A172 (cell line): ENCODE measurements around the gene FAAP20. TPM values are rescaled to one million over a fixed set of nuclear protein-coding genes. Genes with fewer than 3 reads are reported as not detected.

ENCODE experiments used
- DNase-seq: peaks from one replicate; pipeline ENCODE4 v3.0.0-alpha.2; 2015; ENCODE audit warnings: low spot score
- total RNA-seq: library from RNA; depleted of rRNA; stranded (reverse); fragments of >200 nt; shearing (Covaris generic); gene quantifications from 2 replicates; pipeline ENCODE4 v1.2.3, GENCODE V29; 2014

FAAP20 gene
- total RNA-seq, 1 experiment from 2014 or later, result 18.6 TPM

DNA sequence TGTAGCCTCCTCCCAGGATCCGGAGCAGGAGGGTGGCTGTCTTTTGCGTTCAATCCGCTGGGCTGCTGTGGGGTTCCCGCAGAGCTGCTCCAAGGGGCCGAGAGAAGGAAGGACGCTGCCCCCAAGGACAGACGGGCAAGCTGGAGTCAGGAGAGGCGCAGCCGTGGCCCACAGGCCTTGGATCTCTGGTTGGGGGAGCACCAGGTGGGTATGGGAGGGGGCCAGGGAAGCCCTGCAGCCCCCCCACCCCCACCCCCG, 17.6 kb upstream of the FAAP20 start:
- DNase-seq, result no peak

DNA sequence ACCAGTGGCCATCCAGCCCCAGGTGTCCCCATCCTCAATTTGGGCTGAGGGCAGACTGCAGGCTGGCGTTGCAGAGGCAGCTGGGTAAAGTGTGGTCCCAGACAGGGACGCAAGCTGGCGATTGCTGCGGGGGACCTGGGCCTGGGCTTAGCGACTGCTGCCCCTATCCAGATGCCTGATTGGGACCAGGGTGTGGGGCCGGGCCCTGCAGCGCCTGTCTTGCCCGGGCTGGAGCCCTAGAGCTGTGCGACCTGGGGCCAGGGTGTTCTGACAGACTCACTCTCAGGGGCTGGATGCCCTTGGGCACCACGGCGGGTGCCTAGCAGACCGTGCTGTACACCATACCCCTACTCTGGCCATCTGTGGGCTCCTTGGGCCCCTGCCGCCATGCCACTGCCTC, 16.2 kb upstream of the FAAP20 start:
- no peak for DNase-seq

DNA sequence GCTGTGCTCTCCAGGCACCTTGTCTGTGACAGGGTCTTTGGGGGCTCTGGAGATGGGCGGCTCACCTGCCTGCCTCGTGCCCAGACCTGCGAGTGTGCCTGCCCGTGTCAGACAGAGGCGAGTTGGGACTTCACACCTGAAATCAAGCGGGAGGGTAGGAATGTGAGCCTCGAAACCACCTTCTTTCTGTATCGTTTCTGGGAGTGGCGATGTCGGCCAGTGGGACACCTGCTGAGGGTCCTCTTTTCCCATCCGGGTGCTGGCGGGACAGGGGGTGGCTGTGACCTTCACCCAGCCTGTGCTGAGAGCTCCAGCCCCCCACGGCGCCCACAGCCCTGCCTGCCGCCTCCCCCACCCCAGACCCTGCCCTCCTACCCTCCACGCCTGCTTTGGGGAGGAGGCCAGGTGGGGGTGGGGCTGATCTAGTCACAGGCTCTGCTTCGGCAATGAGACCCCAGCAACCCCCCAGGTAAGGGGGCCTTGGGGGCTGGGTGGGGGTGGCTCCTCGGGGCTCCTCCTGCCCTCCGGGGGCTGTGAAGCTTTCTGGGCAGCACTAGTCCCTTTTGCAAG, 15.6 kb upstream of the FAAP20 start:
- no peak for DNase-seq

DNA sequence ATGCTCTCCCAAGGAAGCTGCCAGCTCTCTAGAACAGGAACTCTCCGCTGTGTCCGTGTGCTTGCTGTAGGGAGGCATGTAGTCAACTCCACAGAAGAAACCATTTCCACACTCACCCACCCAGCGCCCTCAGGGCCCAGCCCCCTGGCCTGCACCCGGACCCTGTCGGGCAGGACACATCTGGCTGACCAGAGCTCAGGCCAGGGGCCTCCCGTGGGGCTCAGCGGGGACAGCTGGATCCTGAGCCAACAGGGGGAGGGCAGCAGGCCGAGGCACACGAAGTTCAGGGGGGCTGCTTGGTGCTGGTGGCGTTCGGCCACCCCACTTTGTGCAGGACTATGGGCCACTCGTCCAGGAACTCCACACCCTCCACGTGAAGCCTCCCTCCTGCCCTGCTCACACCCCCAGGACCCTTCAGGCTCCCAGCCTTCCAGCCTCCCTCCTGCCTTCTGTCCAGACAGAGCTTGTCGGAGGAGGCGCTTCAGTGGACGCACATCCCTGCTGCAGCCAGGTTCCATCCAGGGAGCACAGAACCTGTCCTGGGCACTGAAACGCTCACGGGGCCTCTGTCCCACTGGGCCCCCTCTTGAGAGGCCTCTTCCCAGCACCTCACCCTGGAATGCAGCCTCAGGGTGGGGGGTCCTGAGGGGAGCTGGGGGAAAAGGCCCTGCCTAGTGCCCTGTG, 15.0 kb upstream of the FAAP20 start:
- DNase-seq, result no peak

DNA sequence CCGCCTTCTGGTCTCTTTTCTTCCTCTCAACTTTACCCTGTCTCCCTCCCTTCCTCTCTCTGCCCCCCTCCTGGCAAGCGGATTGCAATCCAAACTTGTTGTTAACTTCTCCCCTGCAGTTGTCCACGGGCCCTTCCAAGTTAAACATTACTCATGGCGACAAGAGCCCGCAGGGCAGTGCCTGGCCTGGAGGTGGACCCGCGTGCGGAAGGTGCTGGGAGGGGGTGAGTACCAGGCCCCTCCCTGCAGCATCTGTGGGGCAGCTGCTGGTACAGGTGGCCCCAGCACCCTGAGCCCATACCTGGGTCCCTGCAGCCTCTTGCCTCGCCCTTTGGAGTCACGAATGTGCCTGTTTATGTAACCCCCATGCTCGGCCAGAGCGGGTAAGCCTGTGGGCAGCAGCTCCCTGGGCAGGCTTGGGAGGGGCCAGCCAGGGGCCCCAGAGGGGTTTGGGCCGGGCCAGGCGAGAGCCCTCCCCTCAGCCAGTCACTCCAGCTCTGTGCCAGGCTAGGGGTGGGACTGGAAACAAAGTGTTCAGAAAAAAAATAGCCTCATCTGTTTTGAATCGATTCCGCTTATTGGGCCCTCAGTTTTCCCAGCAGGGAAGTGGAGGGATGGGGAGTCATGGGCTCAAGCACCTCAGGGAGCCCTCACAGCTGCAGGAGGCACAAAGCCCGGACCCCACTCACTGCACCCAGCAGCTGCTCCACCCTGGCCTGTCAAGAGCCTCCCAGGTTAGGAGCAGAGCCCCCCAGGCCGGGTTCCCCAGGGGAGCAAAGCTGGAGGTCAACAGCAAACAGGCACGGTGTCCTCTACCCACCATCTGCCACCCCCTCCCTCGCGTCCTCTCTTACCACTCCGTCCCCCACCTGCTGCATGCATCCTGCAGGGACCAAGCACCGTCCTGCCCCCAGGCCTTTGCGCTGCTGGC, 14.0 kb upstream of the FAAP20 start:
- peak; percentile 65 for DNase-seq

DNA sequence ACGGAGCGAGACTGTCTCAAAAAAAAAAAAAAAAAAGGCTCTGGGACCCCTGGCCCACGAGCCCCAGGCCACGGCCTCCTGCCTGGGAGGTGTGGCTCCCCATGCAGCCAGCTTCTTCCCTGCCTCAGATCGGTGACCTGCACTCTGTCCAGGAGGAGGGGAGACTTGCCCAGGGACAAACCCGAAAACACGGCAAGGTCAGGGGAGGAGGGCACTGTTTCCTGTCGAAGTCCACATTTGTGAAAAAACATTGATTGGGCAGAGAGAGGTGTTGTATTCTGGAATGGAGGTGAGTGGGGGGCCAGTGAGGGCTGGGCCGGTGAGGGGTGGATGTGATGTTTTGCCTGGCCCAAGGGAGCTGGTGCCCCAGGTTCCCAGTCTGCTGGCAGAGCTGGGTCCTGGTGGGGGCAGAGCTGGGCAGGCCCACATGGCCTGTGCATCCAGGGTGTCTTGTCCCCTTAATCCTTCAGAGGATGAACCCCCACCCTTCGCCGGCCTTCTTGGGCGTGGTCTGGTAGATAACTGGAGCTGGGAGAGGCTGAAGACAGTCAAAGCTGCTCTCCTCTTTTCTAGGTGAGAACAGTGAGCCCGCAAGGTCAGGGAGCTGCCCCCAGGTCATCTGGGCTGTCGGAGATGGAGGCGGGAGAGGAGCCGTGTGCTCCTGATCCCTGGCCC, 12.4 kb upstream of the FAAP20 start:
- no peak for DNase-seq

DNA sequence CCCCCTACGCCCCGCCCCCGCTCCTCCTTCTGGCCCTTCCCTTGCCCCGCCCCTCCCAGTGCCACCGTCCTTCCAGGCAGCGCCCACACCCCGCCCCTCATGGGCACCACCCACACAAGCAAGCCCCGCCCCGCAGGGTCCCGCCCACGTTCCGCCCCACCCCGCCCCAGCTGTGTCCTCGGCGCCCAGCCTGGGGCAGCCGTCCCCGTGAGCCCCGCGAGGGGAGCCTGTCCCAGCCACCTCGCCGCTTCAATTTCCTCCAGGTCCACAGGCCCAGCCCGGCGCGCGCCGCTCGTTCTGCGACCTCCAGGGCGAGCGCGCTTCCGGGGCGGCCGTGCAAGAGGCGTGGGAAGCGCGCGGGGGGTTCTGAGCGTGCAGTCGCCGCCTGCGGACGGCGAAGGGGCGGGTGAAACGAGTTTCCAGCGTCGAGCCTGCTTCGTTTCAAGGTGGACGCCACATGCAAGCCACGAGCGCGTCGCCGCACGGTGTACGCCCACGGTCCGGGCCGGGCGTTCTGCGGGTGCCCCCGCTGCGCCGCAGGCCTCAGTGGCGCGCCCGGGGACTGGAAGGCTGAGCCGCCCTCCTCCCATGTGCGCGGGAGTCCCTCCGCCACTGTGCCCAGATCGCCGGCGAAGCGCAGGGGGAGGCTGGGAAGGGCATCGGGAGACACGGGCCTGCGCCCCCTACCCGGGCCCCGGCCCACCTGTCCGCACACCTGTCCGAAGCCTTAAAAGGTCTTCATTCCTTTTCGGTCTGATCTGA, 10.8 kb upstream of the FAAP20 start:
- DNase-seq, result peak; percentile 17

DNA sequence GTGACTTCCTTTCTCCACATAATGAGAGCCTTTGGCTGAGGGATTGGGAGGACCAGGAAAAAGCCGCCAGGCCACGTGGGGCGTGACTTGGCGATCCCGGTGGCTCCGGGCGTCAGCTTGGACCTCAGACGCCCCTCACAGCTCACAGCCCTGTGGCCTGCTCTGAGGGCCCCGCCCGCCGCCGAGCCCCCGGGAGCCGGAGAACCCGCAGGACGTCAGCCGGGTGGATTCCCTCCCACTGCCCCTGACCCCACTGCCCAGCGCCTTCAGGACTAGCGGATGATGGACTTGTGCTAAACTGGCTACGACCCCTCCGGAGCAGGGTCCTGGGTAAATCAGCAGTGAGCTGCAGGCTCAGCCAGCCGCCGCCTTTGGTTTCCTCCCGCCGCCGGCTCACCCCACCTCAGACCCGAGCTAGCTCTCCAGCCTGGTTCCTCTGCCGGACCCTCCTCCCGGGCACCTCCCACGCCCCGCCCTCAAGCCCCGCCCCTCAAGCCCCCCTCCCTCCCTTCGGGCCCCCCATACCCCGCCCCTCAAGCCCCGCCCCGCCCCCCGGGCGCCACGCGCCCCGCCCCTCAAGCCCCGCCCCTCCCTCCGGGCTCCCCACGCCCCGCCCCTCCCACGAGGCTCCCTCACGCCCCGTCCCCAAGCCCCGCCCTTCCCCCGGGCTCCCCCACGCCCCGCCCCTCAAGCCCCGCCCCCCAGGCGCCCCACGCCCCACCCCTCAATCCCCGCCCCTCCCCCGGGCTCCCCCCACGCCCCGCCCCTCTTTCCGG, 10.0 kb upstream of the FAAP20 start:
- no peak for DNase-seq

- no peak for DNase-seq
Measured at GRCh38 chr1:2203671-2204414, 9.3 kb upstream of the FAAP20 start.

- DNase-seq, result no peak
Measured at GRCh38 chr1:2202843-2203601, 8.4 kb upstream of the FAAP20 start.

GRCh38 chr1:2202008-2202575, 7.5 kb upstream of the FAAP20 start:
- DNase-seq, result no peak

GRCh38 chr1:2201062-2201461, 6.5 kb upstream of the FAAP20 start:
- DNase-seq, result no peak

- no peak for DNase-seq
Measured at GRCh38 chr1:2200308-2200943, 5.9 kb upstream of the FAAP20 start.

DNA sequence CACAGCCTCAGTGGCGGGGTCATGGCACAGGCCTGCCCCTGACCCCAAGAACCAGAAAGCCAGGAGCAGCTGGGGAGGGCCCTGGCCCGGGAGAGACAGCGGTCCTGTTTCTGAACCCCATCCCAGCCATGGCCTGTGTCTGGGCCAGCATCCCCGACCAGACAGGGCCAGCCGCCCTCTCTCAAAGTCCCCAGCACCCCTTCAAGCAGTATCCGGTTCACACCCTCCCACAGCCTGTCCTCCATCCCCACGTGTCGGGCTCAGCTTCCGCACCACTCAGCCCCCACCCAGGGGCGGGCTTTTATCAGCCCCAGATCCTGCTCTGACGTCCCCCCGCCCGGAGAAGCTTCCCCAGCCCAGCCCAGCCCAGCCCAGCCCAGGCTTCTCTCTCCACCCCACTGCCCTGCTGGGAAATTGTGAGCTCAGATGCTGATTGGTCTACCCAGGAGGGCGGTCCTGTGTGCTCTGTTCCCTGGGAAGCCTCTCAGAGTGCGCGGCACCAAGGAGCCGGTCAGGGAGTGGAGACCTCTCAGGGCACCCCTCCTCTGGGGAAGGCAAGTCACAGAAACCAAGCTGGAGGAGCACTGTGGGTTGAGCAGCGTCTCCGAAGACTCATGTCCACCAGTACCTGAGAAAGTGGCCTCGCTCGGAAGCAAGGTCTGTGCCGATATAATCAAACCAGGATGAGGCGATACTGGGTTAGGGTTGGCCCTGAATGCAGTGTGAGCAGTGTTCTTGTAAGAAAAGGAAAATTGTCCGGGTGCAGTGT, 4.7 kb upstream of the FAAP20 start:
- no peak for DNase-seq

GRCh38 chr1:2198571-2198970, 4.0 kb upstream of the FAAP20 start:
- no peak for DNase-seq

DNA sequence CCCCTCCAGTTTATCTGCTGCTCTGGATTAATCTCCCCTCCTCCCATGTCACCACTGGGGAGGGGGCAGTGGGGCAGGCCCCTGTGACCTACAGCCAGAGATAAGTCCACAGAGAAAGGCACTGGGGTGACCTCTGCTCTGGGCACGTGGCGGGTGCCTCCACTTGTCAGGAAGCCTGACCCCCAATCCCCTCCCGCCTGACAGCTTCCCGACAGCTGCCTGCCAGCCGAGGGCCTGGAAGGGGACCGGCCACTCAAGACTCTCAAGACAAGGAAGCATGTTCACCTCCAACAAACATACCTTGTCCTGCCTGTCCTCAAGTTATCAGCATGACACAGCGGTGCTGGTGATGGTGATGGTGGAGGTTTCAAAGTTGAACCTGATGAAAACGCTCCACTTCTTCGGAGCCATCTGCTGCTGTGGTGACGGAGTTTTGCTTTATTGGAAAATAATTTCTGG, 3.2 kb upstream of the FAAP20 start:
- DNase-seq, result no peak

DNA sequence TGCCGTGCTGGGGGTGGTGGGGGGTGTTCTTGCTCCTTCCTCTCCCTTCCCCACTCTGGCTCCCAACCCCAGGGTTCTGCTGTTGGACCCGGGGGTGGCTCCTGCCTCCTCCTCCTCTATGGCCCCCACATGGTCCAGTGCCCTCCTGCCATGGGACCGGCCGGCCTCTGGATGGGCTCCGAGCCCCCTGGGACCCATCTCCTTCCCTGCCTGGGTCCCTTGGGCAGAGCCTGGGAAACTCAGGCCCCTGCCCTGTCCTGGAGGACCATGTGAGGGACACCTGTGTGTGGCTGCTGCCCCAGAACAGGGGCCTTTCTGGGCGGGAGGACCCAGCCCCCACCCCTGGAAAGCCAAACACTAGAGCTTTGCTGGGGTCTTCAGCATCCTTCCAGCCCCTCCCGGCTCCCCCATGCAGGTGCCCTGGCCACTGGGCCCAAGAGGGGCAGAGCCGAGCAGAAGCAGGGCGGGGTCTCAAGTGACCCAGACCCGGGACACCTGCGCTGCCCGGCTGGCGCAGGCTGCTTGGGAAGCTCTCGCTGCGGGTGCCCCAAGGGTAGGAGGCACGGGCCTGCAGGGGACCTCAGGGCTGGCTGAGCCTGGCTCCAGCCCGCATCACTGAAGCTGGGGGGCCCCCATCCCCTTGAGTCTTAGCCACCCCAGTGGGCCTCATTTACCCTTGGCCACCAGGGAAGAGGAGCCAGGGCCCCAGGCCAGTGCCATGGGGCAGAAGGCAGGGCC, 2.5 kb upstream of the FAAP20 start:
- no peak for DNase-seq
